Measurements from ENCODE around the gene THSD4.

DNA sequence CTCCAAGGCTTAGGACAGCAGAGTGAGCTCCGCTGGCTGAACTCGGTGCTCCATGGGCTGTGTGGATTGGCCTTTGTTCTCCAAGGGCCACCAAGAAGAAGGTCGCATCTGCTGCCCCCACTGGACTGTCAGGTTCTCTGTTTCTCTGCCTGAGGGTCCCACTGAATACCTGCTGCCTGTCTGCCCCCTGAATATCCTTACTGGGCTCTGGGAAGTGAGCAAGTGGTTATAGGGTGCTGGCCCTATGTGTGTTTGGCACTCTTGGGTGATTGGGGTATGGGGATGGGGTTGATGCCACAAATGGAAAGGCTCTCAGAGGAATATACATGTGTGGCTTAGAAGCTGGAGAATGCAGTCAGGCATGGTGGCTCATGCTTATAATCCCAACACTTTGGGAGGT is 82.3 kb downstream of the THSD4 start:
- TF ChIP-seq POLR2A (IDR thresholded peaks at IDR 0.05; ENCODE audit: low read depth, low read length) (no peak), POLR2AphosphoS5 (IDR thresholded peaks at IDR 0.05; ENCODE audit: low read depth, low read length) (no peak)
